GM19397 (cell line): ENCODE data around the gene CCL25.
"Not testable (repeated sequence)": the region's sequence is repeated elsewhere in the genome, so short reads cannot be mapped to it uniquely, and the experiment has no call there.

ENCODE experiments used
- ATAC-seq: cut with Tn5 transposase; IDR thresholded peaks from one replicate; pipeline ENCODE4 v1.9.1; 2021; ENCODE audit warnings: mild to moderate bottlenecking, moderate library complexity; ENCODE audit not compliant: unreplicated experiment

The CCL25 gene, protein sequence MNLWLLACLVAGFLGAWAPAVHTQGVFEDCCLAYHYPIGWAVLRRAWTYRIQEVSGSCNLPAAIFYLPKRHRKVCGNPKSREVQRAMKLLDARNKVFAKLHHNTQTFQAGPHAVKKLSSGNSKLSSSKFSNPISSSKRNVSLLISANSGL

DNA sequence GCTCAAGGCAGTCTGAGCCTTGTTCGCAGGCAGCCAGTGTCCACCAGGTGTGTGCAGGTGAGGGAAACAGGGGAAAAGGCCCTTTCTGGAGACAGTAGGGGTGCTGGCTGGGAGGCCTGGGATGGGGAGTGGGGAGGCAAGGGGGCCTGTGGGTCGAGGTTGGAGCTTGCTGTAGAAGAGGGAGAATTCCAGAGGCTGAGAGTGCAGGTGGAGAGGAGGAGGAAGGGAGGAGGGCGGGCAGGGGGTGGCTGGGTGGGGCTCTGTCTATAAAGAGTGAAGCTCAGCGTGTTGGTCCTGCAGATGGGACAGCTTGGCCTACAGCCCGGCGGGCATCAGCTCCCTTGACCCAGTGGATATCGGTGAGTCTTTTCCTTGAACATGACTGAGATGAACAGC, at the start of gene CCL25:
CCL25 (plus strand) TSS at position 297 of the 396 bp plus-strand sequence. CDS start 290 bp downstream, outside the sequence.
- ATAC-seq = no peak

DNA sequence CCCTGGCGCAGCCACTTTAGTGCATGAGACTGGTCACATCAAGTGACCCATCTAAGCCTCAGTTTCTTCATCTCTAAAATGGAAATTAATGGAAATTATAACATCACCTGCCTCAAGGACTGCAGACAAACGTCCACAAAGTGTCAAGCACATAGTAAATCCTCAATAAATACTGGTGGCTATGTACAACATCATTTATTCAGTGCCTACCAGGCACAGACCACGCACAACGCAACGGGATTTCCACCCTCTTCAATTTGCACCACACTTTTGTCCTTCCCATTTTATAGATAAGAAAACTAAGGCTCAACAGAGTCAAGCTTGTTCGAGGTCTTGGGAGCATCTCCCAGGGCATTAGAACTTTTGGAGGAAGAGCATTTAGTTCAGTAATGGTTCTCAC, 48.6 kb upstream of the CCL25 start:
- ATAC-seq = no peak

DNA sequence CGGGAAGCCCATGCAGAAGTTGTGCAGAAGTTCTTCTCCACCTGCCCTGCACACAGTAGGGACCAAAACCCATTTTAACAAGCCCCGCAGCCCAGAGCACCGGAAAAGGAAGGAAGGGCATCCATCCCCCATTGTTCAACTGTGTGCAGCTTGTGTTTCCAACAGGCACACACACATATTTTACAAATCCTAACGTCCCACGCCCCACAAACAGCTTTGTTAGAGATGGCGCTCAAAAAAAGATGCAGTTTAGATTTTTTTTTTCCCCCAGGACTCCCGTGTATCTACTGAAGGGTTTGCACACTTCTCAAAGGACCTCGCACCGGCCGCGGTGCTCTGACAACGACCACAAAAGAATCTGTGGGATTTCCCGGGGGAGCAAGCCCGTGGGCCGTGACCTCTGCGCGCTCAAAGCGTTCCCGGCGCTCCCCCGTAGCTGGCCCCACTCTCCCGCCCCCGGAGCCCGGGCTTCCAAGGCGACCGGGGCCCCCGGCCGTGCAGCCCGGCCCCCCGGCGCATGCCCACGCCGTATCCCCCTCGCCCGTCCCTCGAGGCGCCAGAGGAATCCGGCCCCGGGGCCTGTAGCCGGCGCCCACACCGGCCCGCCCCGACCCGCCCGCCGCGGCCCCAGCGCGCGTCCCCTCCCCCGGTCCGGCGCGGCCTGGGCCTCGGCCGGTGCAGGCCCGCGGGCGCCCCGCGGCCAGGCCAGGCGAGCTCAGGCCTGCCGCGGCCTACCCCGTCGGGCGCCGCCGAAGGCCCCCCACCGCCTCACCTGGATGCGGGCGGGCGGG, 47.6 kb upstream of the CCL25 start:
- ATAC-seq = peak; percentile 42

DNA sequence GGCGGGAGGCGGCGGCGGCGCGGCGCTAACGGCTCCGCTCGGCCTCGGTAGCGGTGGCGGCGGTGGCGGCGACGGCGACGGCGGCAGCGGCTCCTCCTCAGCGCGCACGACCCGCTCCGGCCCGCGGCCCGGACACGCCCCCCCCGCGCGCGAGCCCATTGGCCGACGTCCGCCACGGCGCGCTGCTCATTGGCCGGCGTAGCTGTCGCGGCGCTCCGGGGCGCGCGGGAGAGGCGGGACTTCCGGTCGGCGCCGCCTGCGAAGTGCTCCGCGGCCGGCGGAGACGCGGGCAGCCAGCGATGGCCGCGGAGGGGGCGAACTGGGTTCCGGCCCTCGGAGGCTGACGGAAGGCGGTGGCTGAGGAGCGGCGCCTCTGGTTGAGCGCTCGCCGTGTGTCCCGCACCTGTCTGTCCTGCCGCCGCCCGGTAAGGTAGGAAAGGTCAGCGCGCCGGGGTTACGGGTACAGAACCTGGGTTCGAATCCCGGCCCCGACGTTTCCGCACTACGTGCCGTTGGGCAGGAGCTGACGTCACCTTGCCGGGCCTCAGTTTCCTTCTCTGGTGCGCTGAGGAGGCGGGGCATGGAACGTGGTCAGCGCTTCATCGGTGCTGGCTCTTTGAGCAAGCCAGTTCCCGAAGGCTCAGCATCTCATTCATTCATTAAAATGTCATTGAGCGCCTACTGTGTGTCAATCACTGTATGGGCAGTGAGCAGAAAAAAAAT, 46.9 kb upstream of the CCL25 start, which contains the start of gene ELAVL1:
ELAVL1 (minus strand) TSS at position 108 of the 723 bp plus-strand sequence. CDS start 13,826 bp downstream, outside the sequence.
- ATAC-seq = peak; percentile 80

DNA sequence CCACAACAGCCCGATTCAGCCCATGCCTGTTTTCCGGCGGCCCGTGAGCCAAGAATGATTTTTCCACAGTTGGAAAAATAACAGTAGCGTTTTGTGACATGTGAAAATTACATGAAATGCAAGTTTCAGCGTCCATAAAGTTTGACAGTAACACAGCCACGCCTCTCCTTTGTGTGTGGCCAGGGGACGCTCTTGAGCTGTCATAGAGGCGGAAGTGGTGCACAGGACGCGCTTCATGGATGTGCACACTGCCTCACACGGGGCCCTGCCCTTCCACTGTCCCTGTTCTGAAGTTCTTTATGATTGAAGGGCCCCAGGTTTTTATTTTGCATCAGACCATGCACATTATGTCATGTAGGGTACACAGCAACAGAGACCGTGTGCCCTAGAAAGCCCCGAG, 34.8 kb upstream of the CCL25 start:
- no peak for ATAC-seq

DNA sequence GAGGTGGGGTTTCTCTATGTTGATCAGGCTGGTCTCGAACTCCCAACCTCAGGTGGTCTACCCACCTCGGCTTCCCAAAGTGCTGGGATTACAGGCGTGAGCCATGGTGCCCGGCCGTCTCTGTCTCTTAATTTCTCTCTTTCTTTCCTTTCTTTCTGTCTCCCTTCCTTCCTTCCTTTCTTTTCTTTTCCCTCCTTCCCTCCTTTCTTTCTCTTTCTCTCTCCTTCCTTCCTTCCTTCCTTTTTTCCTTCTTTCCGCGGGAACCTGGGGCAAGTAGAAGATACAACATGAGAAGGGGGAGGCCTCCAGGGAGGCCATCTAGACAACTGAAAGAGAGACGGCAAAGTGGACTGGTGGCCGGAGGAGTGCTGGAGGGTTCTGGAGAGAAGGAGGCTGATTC, 31.9 kb upstream of the CCL25 start:
- ATAC-seq = no peak

DNA sequence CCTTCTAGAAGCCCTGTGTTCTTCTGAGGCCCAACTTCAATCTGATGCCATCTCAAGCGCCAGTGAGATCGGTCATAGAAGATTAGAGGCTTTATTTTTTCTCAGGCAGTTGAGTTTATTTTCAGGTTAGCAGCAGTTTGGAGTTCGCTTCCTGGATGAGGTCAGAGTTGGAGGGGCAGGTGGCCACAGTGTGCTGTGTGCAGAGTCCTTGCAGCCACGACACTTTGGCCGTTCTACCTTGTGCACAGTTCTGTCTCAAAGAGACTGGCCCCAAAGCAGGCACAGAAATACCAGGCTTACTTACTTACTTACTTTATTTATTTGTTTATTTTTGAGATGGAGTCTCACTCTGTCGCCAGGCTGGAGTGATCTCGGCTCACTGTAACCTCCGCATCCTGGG, 31.2 kb upstream of the CCL25 start:
- no peak for ATAC-seq

DNA sequence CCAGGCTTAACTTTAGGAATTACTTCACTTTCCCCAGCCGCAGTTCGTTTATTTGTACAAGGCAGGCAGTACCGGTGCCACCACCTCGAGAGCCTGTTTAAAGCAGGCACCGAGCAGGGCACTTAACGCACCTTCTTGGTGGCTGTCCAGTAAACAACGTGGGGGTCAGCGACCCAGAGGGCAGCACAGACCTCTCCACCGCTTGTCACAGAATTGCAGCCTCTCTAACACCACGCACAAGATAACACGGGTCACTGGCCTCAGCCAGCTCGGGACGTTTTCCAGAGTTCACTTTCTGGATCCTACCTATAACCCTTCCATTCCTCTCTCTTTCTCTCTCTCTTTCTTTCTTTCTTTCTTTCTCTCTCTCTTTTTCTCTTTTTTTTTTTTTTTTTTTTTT, 30.3 kb upstream of the CCL25 start:
- ATAC-seq = no peak

DNA sequence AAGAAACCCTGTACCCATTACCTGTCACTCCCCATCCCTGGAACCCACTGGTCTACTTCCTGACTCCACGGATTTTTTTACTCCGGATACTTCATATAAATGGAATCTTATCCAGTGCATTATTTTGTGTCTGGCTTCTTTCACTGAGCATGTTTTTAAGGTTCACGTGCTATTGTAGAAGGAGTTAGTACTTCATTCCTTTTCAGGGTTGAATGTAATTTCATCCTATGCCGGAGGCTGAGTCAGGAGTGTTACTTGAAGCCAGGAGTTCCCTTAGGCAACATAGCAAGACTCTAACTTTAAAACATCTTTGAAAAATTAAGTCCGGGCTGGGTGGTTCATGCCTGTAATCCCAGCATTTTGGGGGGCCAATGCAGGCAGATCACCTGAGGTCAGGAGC, 29.2 kb upstream of the CCL25 start:
- no peak for ATAC-seq

DNA sequence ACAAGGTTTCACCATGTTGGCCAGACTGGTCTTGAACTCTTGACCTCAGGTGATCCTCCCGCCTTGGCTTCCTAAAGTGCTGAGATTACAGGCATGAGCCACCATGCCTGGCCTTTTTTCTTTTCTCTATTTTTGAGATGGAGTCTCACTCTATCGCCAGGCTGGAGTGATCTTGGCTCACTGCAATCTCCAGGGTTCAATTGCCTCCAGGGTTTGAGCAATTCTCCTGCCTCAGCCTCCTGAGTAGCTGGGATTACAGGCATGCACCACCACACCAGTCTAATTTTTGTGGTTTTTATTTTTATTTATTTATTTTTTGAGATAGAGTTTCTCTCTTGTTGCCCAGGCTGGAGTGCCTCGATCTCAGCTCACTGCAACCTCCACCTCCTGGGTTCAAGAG, 28.3 kb upstream of the CCL25 start:
- not testable (repeated sequence) for ATAC-seq

DNA sequence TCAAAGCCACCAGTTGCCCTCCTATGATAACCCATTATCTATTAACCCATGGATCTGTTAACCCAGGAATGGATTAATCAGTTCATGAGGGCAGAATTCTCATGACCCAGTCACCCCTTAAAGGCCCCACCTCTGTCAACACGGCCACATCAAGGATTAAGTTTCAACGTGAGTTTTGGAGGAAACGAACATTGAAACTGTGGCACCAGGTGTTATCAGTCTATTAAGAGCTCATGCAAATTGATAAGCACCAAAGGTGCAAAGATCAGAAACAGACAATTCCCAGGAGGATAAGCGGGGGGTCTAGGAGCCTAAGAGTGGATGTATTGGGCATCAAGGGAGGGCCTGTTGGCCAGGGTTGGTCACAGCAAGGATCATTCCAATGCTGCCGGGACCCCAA, 27.2 kb upstream of the CCL25 start:
- no peak for ATAC-seq

DNA sequence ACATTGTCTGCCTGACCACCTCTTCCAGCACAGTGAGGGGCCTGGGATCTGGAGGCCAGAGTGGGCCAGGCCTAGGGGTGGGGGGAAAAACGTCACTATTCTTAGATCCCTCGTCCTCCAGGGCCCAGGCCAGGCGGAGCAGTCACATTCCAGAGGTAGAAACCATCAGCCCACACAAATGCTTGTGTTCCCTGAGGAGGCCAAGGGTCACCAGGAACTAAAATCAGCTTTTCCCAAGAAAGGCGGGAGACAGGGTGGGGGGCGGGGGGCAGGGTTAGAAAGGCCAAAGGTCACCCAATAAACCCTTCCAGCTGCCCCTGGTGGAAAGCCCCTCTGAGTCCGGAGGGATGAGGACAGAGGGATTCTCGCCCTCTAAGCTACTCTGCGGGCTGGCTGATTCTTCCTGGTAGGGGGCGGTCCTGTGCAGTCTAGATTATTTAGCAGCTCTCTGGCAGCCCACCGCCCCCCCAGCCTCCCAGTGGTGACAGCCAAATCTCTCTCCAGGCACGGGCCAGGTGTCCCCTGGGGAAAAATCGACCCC, 23.5 kb upstream of the CCL25 start:
- ATAC-seq = no peak

DNA sequence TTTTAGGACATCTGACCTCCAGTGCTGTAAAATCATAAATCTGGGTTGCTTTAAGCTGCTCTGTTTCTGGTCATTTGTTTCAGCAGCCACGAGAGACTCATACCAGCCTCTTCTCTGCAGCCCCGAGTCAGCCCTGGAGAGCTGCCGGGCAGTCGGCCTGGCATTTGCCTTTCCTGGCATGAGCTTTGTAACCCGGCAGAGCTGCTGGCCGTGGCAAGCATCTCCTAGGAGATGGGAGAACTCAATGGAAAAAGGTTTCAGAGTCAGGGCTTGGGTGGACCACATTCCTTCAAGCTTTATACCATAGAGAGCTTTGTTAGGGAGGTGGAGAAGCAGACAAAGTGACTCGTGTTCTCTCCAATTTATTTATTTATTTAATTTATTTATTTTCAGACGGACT, 21.6 kb upstream of the CCL25 start:
- no peak for ATAC-seq

DNA sequence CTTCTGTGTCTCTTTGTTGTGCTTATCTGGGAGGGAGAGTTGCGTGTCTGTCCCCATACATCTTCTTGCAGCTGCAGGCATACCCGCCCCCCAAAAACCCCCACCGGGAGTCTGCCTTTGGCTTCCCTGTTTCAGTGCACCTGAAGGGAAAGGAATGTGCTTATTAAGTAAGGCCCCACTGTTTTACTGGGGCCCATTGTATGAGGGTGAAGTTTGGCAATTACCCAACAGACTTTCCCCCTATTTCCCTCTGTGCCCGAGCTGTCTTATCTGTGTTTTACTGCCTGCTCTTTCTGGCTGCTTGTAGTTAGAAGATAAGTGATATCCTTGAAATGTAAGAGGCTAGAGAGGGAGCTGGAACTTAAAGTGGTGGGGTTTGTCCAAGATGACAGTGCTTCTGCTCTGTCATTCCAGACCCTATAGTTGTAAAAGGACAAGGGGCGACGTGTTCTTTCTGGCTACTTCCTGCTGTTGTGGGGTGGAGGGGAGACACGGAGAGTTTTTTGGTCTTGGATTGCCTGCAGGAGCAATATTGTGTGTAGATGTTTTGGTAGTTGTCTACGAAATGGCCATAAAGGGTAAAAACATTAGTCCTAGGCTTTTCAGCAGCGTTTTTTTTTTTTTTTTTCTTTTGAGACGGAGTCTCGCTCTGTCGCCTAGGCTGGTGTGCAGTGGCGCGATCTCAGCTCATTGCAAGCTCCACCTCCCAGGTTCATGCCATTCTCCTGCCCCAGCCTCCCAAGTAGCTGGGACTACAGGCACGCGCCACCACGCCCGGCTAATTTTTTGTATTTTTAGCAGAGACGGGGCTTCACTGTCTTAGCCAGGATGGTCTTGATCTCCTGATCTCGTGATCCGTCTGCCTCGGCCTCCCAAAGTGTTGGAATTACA, 19.0 kb upstream of the CCL25 start:
- ATAC-seq = not testable (repeated sequence)

DNA sequence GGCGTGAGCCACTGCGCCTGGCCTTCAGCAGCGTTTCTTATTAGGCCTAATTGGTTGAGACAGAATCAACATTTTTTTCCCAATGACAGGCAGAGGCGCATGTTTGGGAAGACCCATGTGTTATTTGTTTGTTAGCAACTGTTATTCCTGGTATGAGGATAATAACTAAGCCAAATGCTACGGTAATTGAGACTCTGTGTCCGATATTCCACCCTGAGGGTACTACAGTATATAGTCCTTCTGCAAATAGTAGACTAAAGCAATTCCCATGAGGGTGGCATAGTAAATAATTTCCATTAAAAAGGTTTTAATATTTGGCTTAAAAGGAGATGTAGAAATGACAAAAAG, 18.4 kb upstream of the CCL25 start:
- no peak for ATAC-seq

DNA sequence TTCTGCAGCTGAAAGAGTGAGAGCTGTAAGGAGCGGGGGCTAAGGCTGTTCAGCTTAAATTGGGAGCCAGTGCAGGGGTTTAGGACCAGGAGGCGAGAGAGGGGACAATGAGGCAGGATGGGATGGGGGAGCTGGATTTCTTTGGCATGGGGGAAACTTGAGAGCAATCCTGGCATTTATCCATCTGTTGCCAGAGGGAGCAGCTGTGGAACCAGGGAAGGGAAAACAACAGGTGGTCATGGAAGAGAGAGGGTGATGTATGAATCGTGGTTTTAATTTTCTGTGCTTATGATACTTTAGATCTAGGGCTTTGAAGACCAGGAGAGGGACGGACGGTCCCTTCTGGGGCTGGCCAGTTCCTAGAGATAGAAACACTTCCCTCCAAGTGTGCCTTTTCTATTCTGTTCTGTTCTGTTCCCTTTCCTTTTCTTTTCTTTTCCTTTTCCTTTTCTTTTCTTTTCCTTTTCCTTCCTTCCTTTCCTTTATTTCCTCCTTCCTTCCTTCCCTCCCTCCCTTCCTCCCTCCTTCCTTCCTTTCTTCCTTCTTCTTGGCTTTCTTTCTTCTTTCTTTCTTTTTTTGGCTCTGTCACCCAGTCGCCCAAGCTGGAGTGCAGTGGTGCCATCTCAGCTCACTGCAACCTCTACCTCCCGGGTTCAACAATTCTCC, 16.0 kb upstream of the CCL25 start:
- ATAC-seq = no peak

DNA sequence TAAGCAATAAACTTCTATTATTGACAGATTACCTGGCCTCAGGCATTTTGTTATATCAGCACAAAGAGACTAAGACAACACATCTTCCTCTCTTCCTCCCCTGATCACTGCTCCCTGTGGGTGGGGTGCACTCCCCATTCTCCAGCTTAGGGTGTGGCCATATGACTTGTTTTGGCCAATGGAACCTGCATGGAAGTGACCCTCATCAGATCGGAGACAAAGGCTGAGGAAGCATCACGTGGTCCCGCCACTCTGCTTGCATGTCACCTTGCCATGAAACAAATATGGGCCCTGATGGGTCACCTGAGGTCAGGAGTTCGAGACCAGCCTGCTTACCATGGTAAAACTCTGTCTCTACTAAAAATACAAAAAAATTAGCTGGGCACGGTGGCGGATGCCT, 13.7 kb upstream of the CCL25 start:
- ATAC-seq = no peak

DNA sequence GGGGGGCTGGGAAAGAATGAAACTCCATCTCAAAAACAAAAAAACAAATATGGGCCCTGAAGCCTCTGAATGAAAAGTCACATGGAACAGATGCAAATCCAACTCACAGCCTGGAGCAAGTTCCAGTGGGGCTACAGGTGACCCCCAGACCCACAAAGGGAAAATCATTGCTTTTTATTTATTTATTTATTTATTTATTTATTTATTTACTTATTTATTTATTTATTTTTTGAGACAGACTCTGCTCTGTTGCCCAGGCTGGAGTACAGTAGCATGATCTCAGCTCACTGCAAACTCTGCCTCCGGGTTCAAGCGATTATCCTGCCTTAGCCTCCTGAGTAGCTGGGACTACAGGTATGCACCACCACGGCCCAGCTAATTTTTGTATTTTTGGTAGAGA, 13.3 kb upstream of the CCL25 start:
- ATAC-seq = no peak

DNA sequence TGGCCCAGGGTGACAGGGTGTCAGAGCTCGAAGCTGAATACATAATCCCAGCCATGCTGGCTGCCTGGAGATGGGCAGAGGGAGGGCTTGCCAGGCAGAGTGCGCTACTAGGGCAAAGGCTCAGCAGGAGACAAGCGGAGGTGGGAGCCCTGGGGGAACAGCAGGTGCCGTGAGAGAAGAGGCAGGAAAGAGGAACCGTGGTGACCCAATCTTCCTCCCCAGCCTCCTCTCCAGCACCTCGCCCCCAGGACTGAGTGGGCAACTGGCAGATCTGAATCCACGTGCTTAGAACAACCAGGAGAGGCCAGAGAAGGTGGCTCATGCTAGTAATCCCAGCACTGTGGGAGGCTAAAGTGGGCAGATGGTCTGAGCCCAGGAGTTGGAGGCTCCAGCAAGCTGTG, 11.0 kb upstream of the CCL25 start:
- no peak for ATAC-seq

DNA sequence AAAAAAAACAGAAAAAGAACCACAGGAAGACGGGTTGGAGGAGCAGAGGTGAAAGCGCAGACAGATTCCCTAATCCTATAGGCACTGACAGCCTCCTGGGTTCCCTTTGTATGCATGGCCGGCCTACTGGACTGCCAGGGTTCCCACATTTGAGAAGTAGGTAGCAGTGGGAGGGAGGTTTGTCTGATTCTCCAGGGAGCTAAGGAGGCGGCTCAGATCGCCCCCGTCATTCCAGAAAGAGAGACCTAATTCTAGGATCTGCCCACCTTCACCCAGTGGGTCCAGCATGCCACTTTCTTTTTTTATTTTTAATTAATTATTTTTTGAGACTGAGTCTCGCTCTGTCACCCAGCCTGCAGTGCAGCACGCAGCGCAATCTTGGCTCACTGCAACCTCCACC, 9.7 kb upstream of the CCL25 start:
- ATAC-seq = no peak
